HCT116 (cell line): Measurements from ENCODE around the gene TLX2. TPM values are rescaled to one million over a fixed set of nuclear protein-coding genes. Genes with fewer than 3 reads are reported as not detected.
A peak's percentile ranks its signal among the peaks of the same experiment; 100 is the strongest.

Experiments
- ATAC-seq: fragments of 200-7000 bp; cut with Tn5 transposase; 2 replicates; pipeline ENCODE4 v1.9.1; 2020; ENCODE audit warnings: mild to moderate bottlenecking, moderate library complexity
- BruUV-seq: library from RNA; stranded (reverse); fragments of 400-500 nt; replicated peaks from 2 replicates; lab custom pipeline; 2021; lab: Mats Ljungman, UMichigan
- CTCF ChIA-PET: fragments of 300-600 bp; sonication (Branson Sonifier 250); formaldehyde crosslinking; loops from one replicate; lab custom pipeline; 2021; ENCODE audit warnings: antibody characterized with exemption; lab: Charles Lee
- POLR2A ChIA-PET: fragments of 300-600, 350-600 bp; sonication (Branson Sonifier 250); formaldehyde crosslinking; loops from one replicate; lab custom pipeline; 2021; ENCODE audit warnings: antibody characterized with exemption; lab: Charles Lee
- RAD21 ChIA-PET, 2 experiments: fragments of 300-600 bp; sonication (Branson Sonifier 250); formaldehyde crosslinking; loops; one replicate each; lab custom pipeline; 2023; ENCODE audit warnings: low total read pairs in 2 of 2; ENCODE audit not compliant: uncharacterized antibody in 2 of 2, unreplicated experiment in 2 of 2, low non-redundant PET in 1 of 2; lab: Charles Lee
- DNase-seq: peaks from one replicate; pipeline ENCODE4 v3.0.0-alpha.2; 2010; ENCODE audit warnings: low read depth, low spot score
- H2AFZ ChIP-seq: fragments of 200-600 bp; shearing (Covaris generic), sonication (generic); 2 replicates; pipeline ENCODE4 v1.6.1; 2017; ENCODE audit warnings: low read depth, mixed run types, mixed read lengths, antibody characterized with exemption, low read length; ENCODE audit not compliant: poor library complexity, severe bottlenecking
- H3K27ac ChIP-seq: 2 replicates; pipeline ENCODE4 v1.5.1; 2012; ENCODE audit warnings: low read depth, low read length
- H3K27me3 ChIP-seq: fragments of 200-600 bp; sonication (generic); 2 replicates; pipeline ENCODE4 v1.6.1; 2016; ENCODE audit warnings: mixed run types, low read length, mixed read lengths; ENCODE audit not compliant: insufficient read depth
- H3K36me3 ChIP-seq, 2 experiments: fragments of 200-500 bp in 1 of 2; fragments of 200-600 bp in 1 of 2; sonication (Bioruptor generic) in 1 of 2; sonication (generic) in 1 of 2; 2 replicates each; pipeline versions ENCODE4 v1.5.1 to v1.6.1; 2014 to 2016; ENCODE audit warnings: low read length in 2 of 2, inconsistent platforms in 1 of 2, mixed read lengths in 1 of 2, mixed run types in 1 of 2; ENCODE audit not compliant: insufficient read depth in 2 of 2, control insufficient read depth in 1 of 2
- H3K4me1 ChIP-seq, 2 experiments: fragments of 200-600 bp in 1 of 2; sonication (generic) in 1 of 2; 2 replicates each; pipeline versions ENCODE4 v1.5.1 to v1.6.1; 2012 to 2017; ENCODE audit warnings: low read length in 2 of 2, inconsistent platforms in 1 of 2, mild to moderate bottlenecking in 1 of 2, mixed read lengths in 1 of 2, mixed run types in 1 of 2, moderate library complexity in 1 of 2; ENCODE audit not compliant: insufficient read depth in 2 of 2, control insufficient read depth in 1 of 2
- H3K4me2 ChIP-seq: fragments of 200-600 bp; sonication (generic); 2 replicates; pipeline ENCODE4 v1.6.1; 2017; ENCODE audit warnings: mixed run types, low read length, mixed read lengths
- H3K4me3 ChIP-seq, 2 experiments: fragments of 200-600 bp in 1 of 2; sonication (generic) in 1 of 2; replicated peaks in 1 of 2; 2 replicates each; pipeline ENCODE4 v1.5.1; 2011 to 2016; ENCODE audit warnings: low read length in 2 of 2, control low read depth in 1 of 2, low read depth in 1 of 2, mild to moderate bottlenecking in 1 of 2, mixed read lengths in 1 of 2, mixed run types in 1 of 2
- H3K79me2 ChIP-seq: fragments of 200-600 bp; sonication (generic); 2 replicates; pipeline ENCODE4 v1.6.1; 2017; ENCODE audit warnings: mild to moderate bottlenecking, mixed run types, low read length, moderate library complexity, mixed read lengths; ENCODE audit not compliant: insufficient read depth
- H3K9ac ChIP-seq: fragments of 200-600 bp; sonication (generic); 2 replicates; pipeline ENCODE4 v1.6.1; 2016; ENCODE audit warnings: low read length, mixed read lengths
- H3K9me2 ChIP-seq: fragments of 200-600 bp; sonication (generic), shearing (Covaris generic); 2 replicates; pipeline ENCODE4 v1.6.1; 2017; ENCODE audit warnings: mixed run types, mild to moderate bottlenecking, moderate library complexity; ENCODE audit not compliant: insufficient read depth
- H3K9me3 ChIP-seq, 2 experiments: fragments of 200-500 bp in 1 of 2; fragments of 200-600 bp in 1 of 2; sonication (Bioruptor generic) in 1 of 2; sonication (generic) in 1 of 2; 2 replicates each; pipeline ENCODE4 v1.6.1; 2014 to 2017; ENCODE audit warnings: low read length in 2 of 2, mixed read lengths in 2 of 2, inconsistent platforms in 1 of 2, low read depth in 1 of 2, mild to moderate bottlenecking in 1 of 2, mixed run types in 1 of 2, moderate library complexity in 1 of 2; ENCODE audit not compliant: control insufficient read depth in 1 of 2, insufficient read depth in 1 of 2
- H4K20me1 ChIP-seq: fragments of 200-600 bp; sonication (generic), shearing (Covaris generic); 2 replicates; pipeline ENCODE4 v1.6.1; 2017; ENCODE audit warnings: mixed run types, mild to moderate bottlenecking, moderate library complexity; ENCODE audit not compliant: insufficient read depth
- CBX3 ChIP-seq: IDR thresholded peaks from 2 replicates; pipeline ENCODE4 v1.6.1; 2012; ENCODE audit warnings: low read depth
- CEBPB ChIP-seq: IDR thresholded peaks from 2 replicates; pipeline ENCODE4 v1.6.1; 2012; ENCODE audit warnings: low read depth
- CTCF ChIP-seq, 3 experiments: fragments of 200-600 bp in 1 of 3; sonication (generic) in 1 of 3; IDR thresholded peaks in 2 of 3; conservative IDR thresholded peaks in 1 of 3; 2 replicates each; pipeline ENCODE4 v1.5.1; 2012 to 2017; ENCODE audit warnings: low read depth in 2 of 3, low read length in 2 of 3, antibody characterized with exemption in 1 of 3, borderline replicate concordance in 1 of 3, control low read depth in 1 of 3, mild to moderate bottlenecking in 1 of 3, mixed read lengths in 1 of 3, mixed run types in 1 of 3, moderate library complexity in 1 of 3; ENCODE audit not compliant: insufficient read depth in 1 of 3
- EGR1 ChIP-seq: IDR thresholded peaks from 2 replicates; pipeline ENCODE4 v1.6.1; 2012; ENCODE audit warnings: low read depth
- ELF1 ChIP-seq: IDR thresholded peaks from 2 replicates; pipeline ENCODE4 v1.6.1; 2012; ENCODE audit warnings: low read depth, borderline replicate concordance
- EZH2 ChIP-seq: fragments of 200-600 bp; sonication (generic); IDR thresholded peaks from 2 replicates; pipeline ENCODE4 v1.6.1; 2017; ENCODE audit warnings: antibody characterized with exemption, mixed run types
- EZH2phosphoT487 ChIP-seq: fragments of 200-600 bp; IDR thresholded peaks from 2 replicates; pipeline ENCODE4 v1.6.1; 2018; ENCODE audit warnings: antibody characterized with exemption, borderline replicate concordance
- JUND ChIP-seq: IDR thresholded peaks from 2 replicates; pipeline ENCODE4 v1.6.1; 2012
- MAX ChIP-seq: IDR thresholded peaks from 2 replicates; pipeline ENCODE4 v1.6.1; 2012
- POLR2AphosphoS5 ChIP-seq: IDR thresholded peaks from 2 replicates; pipeline ENCODE4 v1.6.1; 2011; ENCODE audit warnings: mild to moderate bottlenecking, low read depth, low read length, moderate library complexity
- RAD21 ChIP-seq: IDR thresholded peaks from 2 replicates; pipeline ENCODE4 v1.6.1; 2012; ENCODE audit warnings: low read depth, mild to moderate bottlenecking
- SP1 ChIP-seq: IDR thresholded peaks from 2 replicates; pipeline ENCODE4 v1.6.1; 2012; ENCODE audit warnings: low read depth
- TCF7L2 ChIP-seq: IDR thresholded peaks from 2 replicates; pipeline ENCODE4 v1.7.0; 2011; ENCODE audit warnings: borderline replicate concordance, inconsistent platforms; ENCODE audit not compliant: insufficient read depth, insufficient read length; ENCODE audit errors: extremely low read depth
- YY1 ChIP-seq: IDR thresholded peaks from 2 replicates; pipeline ENCODE4 v1.6.1; 2011; ENCODE audit warnings: low read length, low read depth, moderate library complexity, mild to moderate bottlenecking; ENCODE audit not compliant: insufficient replicate concordance; ENCODE audit errors: extremely low read depth
- ZBTB33 ChIP-seq: IDR thresholded peaks from 2 replicates; pipeline ENCODE4 v1.6.1; 2011; ENCODE audit warnings: mild to moderate bottlenecking, low read length, moderate library complexity; ENCODE audit not compliant: insufficient replicate concordance; ENCODE audit errors: extremely low read depth
- ZFX ChIP-seq: fragments of 450-650 bp; IDR thresholded peaks from 2 replicates; pipeline ENCODE4 v1.6.1; 2017
- ZNF274 ChIP-seq: fragments of 200-500 bp; sonication (Bioruptor generic); IDR thresholded peaks from 2 replicates; pipeline ENCODE4 v1.6.1; 2014; ENCODE audit warnings: mild to moderate bottlenecking, low read depth, low read length, inconsistent platforms
- intact Hi-C: fragments of 100-400 bp; cut with micrococcal nuclease; formaldehyde crosslinking; loops from 2 replicates; pipeline ENCODE4 v1.10.0; 2022
- total RNA-seq: library from RNA; stranded (reverse); gene quantifications from one replicate; pipeline ENCODE4 v1.2.1, GENCODE V29; 2021; ENCODE audit not compliant: unreplicated experiment
- TF ChIP-seq, protein P1 (sequence below): IDR thresholded peaks from 2 replicates; pipeline ENCODE4 v1.6.1; 2012
- TF ChIP-seq, protein P2 (sequence below): IDR thresholded peaks from 2 replicates; pipeline ENCODE4 v1.6.1; 2012; ENCODE audit warnings: low read depth

TLX2 gene
- total RNA-seq, 1 experiment from 2014 or later = not detected

GRCh38 chr2:74555610-74556103 lies 41.4 kb downstream of the TLX2 start:
- Histone ChIP-seq H3K27me3 (no peaks in the 10 kb centered on the region), H3K9me3 (no peaks in the 10 kb centered on the region), H3K79me2 (peaks cover 9% of the 10 kb centered on the region; the same call in 1 of the 2 replicates), H3K9ac (peak overlapping the region; percentile 98), H3K4me1 (peaks cover 10 to 36% of the 10 kb centered on the region in 2 experiments; a peak in 3 of 4 replicates), H3K36me3 (peaks cover 7 to 9% of the 10 kb centered on the region in 2 experiments; a peak in 3 of 4 replicates), H3K4me2 (peak overlapping the region; percentile 95), H3K4me3 (peak overlapping the region; percentile 93 to 97), H2AFZ (no peak overlapping the region), H3K9me2 (no peaks in the 10 kb centered on the region), H3K27ac (peak overlapping the region; percentile 90), H4K20me1 (no peaks in the 10 kb centered on the region)
- ChIA-PET POLR2A (interaction anchor here (0.6 to 1.0 kb wide), 2 partner anchors 49 to 104 kb away, joined by 3 read pairs; partner anchors contain the start of gene PCGF1), RAD21 (no interaction called here), CTCF (no interaction called here)
- DNase-seq (no peak), ATAC-seq (no peak)
- TF ChIP-seq ZNF274 = no peak
- TF ChIP-seq CEBPB = no peak
- no peak for TF ChIP-seq EZH2phosphoT487
- no peak for TF ChIP-seq SP1
- TF ChIP-seq EZH2 = no peak
- no peak for TF ChIP-seq RAD21
- no peak for TF ChIP-seq CTCF (IDR thresholded peaks at IDR 0.05 in 2 of 3, conservative IDR thresholded peaks at IDR 0.05 in 1 of 3; ENCODE audit: borderline replicate concordance in 1 of 3, insufficient read depth in 1 of 3, low read depth in 2 of 3, low read length in 2 of 3)
- TF ChIP-seq, protein P1, sequence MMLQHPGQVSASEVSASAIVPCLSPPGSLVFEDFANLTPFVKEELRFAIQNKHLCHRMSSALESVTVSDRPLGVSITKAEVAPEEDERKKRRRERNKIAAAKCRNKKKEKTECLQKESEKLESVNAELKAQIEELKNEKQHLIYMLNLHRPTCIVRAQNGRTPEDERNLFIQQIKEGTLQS = no peak
- no peak for TF ChIP-seq ZBTB33
- TF ChIP-seq EGR1 = no peak
- TF ChIP-seq JUND = no peak
- TF ChIP-seq ZFX = no peak
- no peak for TF ChIP-seq CBX3
- no peak for TF ChIP-seq ELF1
- TF ChIP-seq TCF7L2 = no peak
- no peak for TF ChIP-seq POLR2AphosphoS5
- TF ChIP-seq, protein P2, sequence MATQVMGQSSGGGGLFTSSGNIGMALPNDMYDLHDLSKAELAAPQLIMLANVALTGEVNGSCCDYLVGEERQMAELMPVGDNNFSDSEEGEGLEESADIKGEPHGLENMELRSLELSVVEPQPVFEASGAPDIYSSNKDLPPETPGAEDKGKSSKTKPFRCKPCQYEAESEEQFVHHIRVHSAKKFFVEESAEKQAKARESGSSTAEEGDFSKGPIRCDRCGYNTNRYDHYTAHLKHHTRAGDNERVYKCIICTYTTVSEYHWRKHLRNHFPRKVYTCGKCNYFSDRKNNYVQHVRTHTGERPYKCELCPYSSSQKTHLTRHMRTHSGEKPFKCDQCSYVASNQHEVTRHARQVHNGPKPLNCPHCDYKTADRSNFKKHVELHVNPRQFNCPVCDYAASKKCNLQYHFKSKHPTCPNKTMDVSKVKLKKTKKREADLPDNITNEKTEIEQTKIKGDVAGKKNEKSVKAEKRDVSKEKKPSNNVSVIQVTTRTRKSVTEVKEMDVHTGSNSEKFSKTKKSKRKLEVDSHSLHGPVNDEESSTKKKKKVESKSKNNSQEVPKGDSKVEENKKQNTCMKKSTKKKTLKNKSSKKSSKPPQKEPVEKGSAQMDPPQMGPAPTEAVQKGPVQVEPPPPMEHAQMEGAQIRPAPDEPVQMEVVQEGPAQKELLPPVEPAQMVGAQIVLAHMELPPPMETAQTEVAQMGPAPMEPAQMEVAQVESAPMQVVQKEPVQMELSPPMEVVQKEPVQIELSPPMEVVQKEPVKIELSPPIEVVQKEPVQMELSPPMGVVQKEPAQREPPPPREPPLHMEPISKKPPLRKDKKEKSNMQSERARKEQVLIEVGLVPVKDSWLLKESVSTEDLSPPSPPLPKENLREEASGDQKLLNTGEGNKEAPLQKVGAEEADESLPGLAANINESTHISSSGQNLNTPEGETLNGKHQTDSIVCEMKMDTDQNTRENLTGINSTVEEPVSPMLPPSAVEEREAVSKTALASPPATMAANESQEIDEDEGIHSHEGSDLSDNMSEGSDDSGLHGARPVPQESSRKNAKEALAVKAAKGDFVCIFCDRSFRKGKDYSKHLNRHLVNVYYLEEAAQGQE = no peak
- TF ChIP-seq YY1 = no peak
- no peak for TF ChIP-seq MAX
- BruUV-seq = no TSS peak
- intact Hi-C loops = no loop called here
